HG02678 (cell line): ENCODE measurements around the gene LRRC40.
"Not testable (repeated sequence)": the region's sequence is repeated elsewhere in the genome, so short reads cannot be mapped to it uniquely, and the experiment has no call there.

ENCODE experiments used
- ATAC-seq: cut with Tn5 transposase; IDR thresholded peaks from one replicate; pipeline ENCODE4 v1.9.1; 2021; ENCODE audit warnings: mild to moderate bottlenecking, moderate library complexity; ENCODE audit not compliant: unreplicated experiment

The LRRC40 gene

DNA sequence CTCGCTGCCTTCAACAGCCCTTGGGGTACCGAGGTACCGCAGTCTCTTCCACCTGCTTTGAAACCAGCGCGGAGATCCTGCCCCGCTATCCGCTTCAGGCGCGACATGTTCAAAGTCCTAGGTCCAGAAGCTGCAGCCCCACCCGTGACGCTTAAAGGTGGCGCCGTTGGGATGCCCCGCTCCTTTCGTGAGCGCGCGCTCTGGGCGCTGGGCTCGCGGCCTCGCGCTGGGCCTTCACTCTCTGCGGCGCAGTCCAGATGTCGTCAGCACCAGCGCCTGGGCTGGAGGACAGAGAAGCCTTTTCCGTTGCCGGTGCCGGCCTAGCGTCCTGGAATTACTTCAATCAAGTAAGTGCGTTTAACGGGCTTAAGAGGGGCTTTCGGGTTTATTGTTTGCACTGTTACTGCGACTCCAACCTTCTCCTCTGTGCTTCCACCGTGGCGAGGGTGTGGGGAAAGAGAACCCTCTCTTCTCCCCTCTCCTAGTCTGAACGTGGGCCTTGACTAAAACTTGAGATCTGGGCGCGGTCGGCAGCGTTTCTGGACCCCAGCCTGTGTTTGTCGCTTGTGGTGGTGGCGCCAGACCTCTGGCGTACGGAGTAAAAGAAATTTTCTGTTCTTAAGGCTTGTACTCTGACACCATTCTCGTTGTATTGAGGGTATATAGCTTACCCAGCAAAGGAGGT, at the start of gene LRRC40:
TSS of gene LRRC40 (minus strand) at position 146 of the 685 bp plus-strand sequence. CDS start at position 107, 39 bp downstream.
- ATAC-seq = peak; percentile 88

DNA sequence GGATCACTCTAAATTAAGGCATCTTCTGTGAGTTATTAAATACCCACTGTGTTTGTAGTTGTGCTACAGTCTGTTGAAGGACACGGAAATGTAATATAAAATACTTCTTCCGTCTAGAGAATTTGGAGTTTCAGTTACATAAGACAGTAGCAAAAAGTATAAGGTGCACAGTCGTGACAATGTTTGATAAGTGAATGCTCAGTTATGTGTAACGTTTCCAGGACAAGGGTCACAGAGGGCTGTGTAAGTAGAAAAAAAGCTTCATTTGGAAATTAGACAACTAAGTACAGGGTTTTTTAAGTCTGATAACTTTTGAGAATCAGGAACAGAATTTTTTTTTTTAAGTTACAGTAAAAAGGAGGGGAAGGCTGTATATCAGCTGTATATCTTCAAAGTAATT, 43.4 kb upstream of the LRRC40 start:
- ATAC-seq = no peak

DNA sequence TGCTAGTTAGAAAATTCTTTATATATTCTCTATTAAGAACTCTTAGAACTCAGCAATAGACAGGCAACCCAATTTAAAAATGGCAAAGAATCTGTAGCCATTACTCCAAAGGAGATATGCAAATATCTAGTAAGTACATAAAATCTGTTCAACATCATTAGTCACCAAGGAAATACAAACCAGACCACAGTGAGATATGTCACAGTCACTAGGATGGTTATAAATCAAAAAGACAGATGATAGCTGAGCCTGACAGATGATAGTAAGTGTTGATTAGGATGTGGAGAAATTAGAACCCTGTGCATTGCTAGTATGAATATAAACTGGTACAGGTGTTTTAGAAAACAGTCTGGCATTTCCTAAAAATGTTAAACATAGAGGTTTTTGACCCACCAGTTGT, 42.4 kb upstream of the LRRC40 start:
- no peak for ATAC-seq

DNA sequence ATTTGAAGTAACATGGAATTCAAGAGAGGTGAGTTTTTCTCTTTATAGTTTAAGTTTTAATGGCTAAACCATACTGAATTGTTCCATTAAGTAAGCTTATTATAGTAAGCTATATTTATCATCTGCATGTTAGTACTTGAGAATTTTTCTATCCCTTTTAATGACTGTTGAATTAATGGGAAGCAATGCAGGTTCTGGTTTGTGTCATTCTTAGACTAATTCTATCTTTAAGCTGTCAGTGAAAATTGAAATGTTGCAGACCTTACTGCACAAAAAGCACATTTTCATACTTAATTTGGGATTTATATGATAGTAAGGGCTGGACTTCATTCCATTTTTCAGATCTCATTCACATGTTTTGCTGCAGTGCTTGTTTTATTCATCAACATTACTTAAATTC, 41.7 kb upstream of the LRRC40 start:
- ATAC-seq = no peak

DNA sequence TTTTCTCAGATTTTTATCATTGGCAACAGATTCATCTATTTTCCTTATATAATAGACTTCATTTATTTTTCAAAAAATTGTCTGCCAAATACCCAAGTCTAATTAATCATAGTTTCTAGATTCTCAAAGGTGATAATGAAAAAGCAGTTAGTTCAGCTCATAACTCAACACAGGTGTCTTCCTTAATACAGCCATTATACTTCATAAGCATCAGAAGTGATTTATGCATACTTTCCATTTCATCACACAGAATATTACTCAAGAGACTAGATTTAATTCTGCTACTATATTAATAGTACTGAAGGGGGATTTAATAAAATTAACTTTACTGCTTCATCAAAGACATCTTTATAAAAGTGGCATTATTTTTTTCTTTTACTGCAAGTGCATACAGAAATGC, 34.6 kb upstream of the LRRC40 start:
- ATAC-seq = no peak

DNA sequence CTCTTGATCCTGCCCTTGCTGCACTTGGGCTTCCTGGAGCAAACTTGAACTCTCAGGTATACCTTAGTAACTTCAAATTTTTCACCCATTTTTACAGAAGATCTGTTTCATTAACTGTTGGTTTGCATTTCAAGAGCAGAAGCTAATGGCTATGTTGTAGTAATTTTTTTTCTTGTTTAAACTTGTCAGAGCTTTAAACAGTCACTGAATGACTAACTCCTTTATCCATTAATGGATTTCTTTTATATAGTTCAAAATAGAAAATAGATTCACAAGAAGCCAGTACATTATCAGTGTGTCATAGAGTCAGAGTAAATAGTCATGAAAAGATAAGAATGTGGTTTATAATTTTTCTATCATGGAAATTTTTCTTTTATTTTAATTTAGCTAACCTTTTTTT, 29.4 kb upstream of the LRRC40 start:
- ATAC-seq = no peak

DNA sequence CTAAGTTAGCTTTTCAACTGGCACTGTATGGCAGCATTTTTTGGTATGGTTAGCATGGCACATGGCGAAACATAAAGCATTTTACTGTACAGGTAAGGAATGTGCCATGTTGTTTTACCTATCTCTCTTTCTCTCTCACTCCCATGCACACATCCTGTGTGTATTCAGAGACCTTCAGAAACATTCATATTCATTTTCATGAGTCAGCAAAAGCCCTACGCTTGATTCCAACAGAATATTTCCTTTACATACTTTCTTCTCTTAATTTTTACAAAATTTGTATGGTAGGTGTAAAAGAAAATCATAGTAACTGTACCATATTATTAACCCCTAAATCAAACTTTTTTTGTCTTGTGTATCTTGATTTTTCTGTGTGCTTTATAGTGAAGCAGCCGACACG, 26.1 kb upstream of the LRRC40 start:
- no peak for ATAC-seq

DNA sequence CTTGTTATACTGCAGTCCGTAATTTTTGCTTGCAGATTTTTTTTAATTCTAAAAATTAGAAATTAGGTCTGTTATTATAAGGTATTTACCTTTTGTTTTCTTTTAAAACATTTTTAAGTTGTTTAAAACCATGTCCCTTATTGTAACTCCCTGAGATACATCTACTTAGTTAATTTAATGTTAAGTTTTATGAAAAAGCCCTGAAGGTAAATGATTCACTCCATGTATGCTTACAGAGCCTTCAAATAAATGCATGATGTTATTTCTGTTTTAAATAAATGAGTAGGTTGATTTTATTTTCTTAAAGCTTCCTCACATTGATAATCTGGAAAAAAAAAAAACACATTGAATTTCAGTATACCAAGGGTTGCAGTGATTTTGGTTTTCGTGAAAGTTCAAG, 23.3 kb upstream of the LRRC40 start:
- ATAC-seq = no peak

DNA sequence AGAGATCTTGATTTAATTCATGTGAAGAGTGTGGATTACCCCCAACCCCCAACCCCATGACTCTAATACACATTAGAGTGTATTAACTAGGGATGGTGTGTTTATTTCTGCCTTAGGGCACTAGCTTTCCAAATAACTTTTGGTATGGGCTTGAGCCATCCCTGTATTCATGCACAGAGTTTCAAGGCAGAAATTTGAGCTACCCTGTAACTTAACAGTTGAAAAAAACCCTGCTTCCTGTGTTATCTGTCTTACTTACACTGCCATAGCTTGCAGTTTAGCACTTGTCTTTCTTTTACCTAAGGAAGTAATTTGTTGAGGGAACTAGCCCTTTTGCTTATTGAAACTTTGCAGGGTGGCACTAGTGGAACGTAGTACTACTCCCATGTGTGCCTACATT, 22.1 kb upstream of the LRRC40 start:
- ATAC-seq = no peak

DNA sequence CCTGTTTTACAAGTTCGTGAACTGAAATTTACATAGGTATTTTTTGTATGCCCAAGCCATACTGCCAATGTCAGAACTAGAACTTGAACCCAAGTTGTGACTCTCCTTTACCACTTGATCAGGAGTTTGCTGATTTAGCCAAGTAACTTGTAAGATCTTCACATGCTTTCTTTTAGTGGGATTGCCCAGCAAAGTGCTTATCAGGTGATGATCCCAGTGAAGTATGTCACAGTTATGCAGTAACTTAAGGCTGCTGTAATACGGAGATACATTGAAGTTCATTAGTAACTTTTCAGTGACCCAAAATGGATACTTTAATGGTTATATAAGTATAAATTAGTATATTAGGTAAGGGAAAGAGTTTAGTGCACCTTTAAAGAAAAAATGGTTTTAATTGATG, 19.6 kb upstream of the LRRC40 start:
- no peak for ATAC-seq

DNA sequence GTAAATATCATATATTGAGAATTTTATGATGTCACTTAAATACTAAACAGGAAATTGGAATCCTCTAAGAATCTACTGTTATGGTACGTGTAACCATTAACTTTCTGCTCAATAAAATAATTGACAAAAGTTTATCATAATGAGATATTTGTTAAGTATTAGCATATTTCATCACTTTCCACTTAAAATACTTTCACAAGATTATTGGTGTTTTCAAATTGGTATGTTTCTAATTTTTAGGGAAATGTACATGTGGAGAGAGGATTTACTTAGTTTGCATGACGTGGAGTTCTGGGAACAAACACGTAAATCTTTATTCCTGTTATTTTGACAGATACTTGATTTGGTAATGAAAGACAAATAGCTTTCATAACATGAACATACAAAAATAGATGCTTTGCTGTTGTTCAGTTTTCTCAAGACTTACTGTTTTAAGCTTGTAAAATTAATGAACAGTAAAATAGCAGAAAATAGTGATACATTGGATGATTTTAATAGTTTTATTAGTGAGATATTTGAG, 17.4 kb upstream of the LRRC40 start:
- no peak for ATAC-seq

DNA sequence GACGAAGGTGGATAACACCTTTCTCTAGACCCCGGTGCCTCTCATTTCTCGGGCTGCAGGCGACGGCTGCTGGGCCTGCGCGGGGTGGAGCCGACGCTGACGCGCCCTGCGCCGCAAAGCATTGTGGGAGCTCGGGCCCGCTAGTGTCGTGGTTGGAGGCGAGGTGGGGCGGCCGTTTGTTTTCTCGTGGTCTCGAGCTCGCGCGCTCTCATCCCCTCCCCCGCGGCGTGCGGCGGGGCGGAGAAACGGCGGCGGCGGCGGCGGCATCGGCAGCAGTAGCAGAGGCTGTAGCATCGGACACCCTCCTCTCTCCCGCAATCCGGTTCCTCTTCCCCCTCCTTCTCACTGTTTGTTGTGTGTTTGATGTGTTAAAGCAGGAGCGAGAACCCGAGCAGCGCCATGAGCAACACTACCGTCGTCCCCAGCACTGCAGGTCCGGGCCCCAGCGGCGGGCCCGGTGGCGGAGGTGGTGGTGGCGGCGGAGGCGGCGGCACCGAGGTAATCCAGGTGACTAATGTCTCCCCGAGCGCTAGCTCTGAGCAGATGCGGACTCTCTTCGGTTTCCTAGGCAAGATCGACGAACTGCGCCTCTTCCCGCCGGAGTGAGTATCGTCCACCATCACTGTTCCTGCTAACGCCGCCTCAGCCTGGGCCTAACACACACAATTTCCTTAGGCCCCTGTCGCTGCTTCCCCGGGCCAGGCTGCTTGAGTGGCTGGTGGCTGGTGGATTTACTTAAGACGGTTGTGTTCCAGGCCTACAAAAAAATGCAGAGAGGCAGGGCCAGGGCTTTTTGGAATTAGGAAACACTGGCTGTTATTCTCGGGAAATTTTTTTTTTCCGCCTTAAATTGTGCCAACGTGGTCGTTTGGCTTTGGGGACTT, 16.1 kb upstream of the LRRC40 start, which contains the start of gene SRSF11:
TSS of gene SRSF11 (plus strand) at position 143 of the 884 bp plus-strand sequence. CDS start at position 400, 257 bp downstream.
- ATAC-seq = peak; percentile 94

DNA sequence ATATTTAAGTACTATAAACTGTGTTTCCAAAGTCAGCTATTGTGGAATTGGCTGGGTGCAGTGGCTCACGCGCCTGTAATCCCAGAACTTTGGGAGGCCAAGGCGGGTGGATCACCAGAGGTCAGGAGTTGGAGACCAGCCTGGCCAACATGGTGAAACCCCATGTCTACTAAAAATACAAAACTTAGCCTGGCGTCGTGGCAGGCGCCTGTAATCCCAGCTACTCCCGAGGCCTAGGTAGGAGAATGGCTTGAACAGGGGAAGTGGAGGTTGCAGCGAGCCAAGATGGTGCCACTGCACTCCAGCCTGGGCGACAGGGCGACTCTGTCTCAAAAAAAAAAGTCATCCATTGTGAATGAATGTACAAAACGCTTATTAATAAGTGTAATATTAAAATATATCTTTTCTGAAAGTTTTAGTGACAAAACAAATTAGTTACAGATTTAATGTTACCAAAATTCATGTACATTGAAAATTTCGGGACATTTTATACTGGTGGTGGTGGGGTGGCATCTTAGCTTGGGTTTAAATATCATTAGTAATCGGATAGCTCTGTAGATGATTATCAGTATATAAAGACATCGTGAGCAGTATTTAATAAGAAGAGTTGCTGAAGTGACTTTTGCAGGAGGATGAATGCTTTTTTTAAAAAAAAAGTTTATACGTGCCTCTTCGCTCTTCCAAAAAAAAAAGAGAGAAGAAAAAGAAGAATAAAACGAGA, 15.3 kb upstream of the LRRC40 start:
- peak; percentile 2 for ATAC-seq

DNA sequence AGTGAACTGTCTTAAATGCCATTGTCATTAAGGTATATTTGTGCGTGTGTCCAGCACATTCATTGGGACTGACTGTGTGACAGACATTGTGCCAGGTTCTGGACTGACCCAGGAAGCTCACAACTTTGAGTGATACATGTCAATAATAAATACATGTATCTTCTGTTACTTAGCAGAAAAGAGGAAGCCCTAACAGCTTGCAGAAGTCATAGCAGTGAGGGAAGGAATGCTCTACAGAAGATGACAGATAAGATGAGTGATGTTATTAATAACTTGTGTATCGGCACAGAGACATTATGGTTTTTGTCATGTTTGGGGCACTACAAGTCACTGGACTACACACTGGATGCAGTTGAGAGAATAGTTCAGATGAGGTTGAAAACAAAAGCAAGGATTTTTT, 14.6 kb upstream of the LRRC40 start:
- ATAC-seq = no peak

DNA sequence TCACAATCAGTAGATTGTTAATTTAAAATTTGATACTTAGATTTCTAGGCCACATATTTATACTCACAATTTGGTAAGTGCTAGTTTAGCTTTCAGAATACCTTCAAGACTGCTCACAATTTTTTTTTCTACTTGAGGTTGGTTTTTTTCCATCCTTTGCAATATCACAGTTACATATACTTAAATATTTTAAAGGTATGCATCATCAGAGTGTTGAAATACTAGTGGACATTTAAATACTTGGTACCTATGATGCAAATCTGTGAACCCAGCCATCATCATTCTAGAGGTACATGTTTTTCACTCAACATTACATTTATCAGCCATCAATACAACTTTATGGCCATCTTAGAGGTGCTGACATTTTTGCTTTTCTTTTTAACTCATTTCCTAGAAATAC, 6.2 kb upstream of the LRRC40 start:
- no peak for ATAC-seq

DNA sequence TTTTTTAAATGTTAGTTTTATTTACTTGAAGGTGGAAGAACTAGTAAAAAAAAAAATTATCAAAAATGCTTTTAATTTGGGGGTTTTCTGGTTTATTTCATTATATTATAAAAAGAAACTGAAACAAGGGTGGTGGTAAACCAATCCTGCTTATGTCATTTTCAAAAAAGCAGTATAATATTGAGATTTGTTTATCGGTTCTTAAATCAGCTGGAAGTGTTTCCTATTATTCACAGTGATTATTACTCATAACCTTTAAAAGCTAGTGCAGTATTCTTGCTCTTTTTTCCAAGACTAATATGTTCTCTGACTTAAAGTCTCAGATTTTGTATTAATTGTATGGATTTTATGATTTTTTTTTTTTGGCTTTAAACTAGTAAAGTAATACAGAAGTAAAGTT, 5.4 kb upstream of the LRRC40 start:
- ATAC-seq = no peak

DNA sequence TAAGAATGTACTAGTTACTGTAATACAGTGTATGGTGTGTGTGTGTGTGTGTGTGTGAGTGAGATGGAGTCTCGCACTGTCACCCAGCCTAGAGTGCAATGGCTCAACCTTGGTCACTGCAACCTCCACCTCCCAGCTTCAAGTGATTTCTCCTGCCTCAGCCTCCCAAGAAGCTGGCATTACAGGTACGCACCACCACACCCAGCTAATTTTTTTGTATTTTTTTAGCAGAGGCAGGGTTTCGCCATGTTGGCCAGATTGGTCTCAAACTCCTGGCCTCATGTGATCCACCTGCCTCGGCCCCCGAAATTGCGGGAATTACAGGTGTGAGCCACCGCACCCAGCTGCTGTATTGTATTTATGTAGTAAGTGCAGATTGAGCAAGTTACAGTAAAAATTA, 2.9 kb upstream of the LRRC40 start:
- ATAC-seq = no peak

DNA sequence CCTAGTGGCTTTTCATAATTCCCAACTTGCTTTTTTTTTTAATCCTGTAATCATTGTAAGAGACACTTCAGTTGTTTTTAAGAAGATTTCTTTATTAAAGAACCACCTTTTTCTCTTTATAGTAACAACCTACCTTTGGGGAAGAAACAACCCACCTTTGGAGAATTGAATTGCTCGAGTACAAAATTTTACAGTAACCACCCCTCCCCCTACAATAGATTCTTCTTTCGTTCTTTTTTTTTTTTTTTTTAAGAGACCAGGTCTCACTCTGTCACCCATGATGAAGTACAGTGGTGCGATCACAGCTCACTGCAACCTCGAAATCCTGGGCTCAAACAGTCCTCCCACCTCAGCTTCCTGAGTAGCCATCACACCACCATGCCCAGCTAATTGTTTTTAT, 2.1 kb upstream of the LRRC40 start:
- ATAC-seq = no peak

DNA sequence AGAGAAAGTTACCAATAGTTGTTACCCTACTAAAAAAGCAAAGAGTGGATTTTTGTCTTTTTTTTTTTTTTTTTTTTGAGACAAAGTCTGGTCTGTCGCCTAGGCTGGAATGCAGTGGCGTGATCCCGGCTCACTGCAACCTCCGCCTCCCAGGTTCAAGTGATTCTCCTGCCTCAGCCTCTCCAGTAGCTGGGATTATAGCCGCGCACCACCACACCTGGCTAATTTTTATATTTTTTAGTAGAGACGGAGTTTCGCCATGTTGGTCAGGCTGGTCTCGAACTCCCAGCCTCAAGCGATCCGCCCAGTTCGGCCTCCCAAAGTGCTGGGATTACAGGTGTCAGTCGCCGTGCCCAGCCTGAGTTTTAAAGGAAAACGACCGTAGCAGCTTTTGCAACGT, 1.5 kb upstream of the LRRC40 start:
- ATAC-seq = not testable (repeated sequence)

DNA sequence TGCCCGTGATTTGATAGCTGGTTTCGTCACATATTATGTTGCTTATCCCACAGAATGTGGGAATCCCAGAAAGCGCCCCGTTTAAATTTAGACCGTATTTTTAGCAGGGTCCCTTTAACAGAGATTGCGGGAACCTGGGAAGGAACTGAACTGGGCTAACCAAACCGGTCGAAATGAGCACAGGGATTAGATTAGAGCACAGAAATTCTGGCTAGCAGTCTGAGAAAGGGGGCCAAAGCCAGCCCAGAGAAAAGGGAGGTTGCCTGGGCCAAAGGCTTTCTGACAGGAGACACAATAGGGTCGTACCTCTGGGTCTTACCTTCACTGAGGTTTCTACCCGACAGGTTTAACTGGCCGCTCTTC, 327 bp downstream of the LRRC40 start:
- ATAC-seq = peak; percentile 30

DNA sequence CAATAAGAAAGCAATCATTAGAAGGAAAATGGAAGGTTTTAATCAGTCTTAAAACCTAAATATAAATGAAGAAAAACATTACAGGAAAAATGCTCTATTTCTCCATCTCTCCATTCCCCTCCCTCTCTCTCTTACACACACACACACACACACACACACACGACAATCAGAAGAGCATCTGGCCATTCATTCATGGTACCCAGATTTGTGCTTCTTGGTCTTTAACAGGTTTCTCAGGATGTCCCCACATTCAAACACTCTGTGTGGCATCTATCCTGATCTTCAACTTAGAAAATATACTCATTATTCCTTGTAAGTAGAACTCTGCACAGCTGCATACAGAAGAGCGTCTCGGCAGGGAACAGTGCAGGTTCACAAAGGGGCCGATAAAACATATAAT, 779 bp downstream of the LRRC40 start:
- ATAC-seq = no peak
